Neural cell (in vitro differentiated cells): Measurements from ENCODE around the gene SEC24C. TPM values are rescaled to one million over a fixed set of nuclear protein-coding genes. Genes with fewer than 3 reads are reported as not detected.

Experiments used
- H2AFZ ChIP-seq: fragments of 200-600, 300-800 bp; sonication (generic), shearing (Covaris generic); 2 replicates; pipeline ENCODE4 v1.6.0; 2014; ENCODE audit warnings: low read depth, mild to moderate bottlenecking, antibody characterized with exemption, low read length, moderate library complexity
- H3F3A ChIP-seq: fragments of 200-600 bp; shearing (Covaris generic); 2 replicates; pipeline ENCODE4 v1.6.1; 2016; ENCODE audit warnings: mild to moderate bottlenecking, moderate library complexity, mixed read lengths, antibody characterized with exemption, low read length; ENCODE audit not compliant: insufficient read depth, poor library complexity, severe bottlenecking
- H3K27ac ChIP-seq: fragments of 200-600, 300-800 bp; sonication (generic), shearing (Covaris generic); 2 replicates; pipeline ENCODE4 v1.5.1; 2014; ENCODE audit warnings: mild to moderate bottlenecking, low read length, moderate library complexity
- H3K27me3 ChIP-seq: fragments of 300-800, 200-600 bp; sonication (generic), shearing (Covaris generic); 2 replicates; pipeline ENCODE4 v1.6.0; 2014; ENCODE audit warnings: mild to moderate bottlenecking, low read depth, low read length, moderate library complexity; ENCODE audit not compliant: insufficient read depth
- H3K36me3 ChIP-seq: fragments of 300-800, 200-600 bp; sonication (generic), shearing (Covaris generic); 2 replicates; pipeline ENCODE4 v1.5.1; 2014; ENCODE audit warnings: mild to moderate bottlenecking, antibody characterized with exemption, low read length, moderate library complexity; ENCODE audit not compliant: insufficient read depth
- H3K4me2 ChIP-seq: fragments of 300-800, 200-600 bp; sonication (generic), shearing (Covaris generic); 2 replicates; pipeline ENCODE4 v1.6.0; 2014; ENCODE audit warnings: mild to moderate bottlenecking, low read length
- H3K4me3 ChIP-seq: fragments of 300-800, 200-600 bp; sonication (generic), shearing (Covaris generic); 2 replicates; pipeline ENCODE4 v1.5.1; 2014; ENCODE audit warnings: mild to moderate bottlenecking, low read length, moderate library complexity
- H3K79me2 ChIP-seq: fragments of 200-600 bp; shearing (Covaris generic); replicated peaks from 2 replicates; pipeline ENCODE4 v1.6.0; 2014; ENCODE audit warnings: mild to moderate bottlenecking, low read length, moderate library complexity; ENCODE audit not compliant: insufficient read depth
- H3K9ac ChIP-seq: fragments of 300-800, 200-600 bp; sonication (generic), shearing (Covaris generic); 2 replicates; pipeline ENCODE4 v1.6.1; 2016; ENCODE audit warnings: mild to moderate bottlenecking, low read length, mixed read lengths
- H3K9me2 ChIP-seq: fragments of 200-600 bp; shearing (Covaris generic); 2 replicates; pipeline ENCODE4 v1.6.1; 2016; ENCODE audit warnings: mild to moderate bottlenecking, low read length, mixed read lengths; ENCODE audit not compliant: insufficient read depth
- H3K9me3 ChIP-seq: fragments of 200-600, 300-800 bp; sonication (generic), shearing (Covaris generic); 2 replicates; pipeline ENCODE4 v1.6.1; 2016; ENCODE audit warnings: mild to moderate bottlenecking, mixed run types, low read length, moderate library complexity, mixed read lengths
- H4K20me1 ChIP-seq: fragments of 200-600 bp; shearing (Covaris generic); 2 replicates; pipeline ENCODE4 v1.6.1; 2016; ENCODE audit warnings: mild to moderate bottlenecking, mixed run types; ENCODE audit not compliant: insufficient read depth
- CTCF ChIP-seq: fragments of 450-650 bp; IDR thresholded peaks from 2 replicates; pipeline ENCODE4 v1.5.1; 2014; ENCODE audit warnings: antibody characterized with exemption, mild to moderate bottlenecking, moderate library complexity; ENCODE audit not compliant: poor library complexity, severe bottlenecking
- EP300 ChIP-seq: fragments of 450-650 bp; conservative IDR thresholded peaks from 2 replicates; pipeline ENCODE4 v1.6.1; 2014; ENCODE audit warnings: antibody characterized with exemption, mild to moderate bottlenecking, moderate library complexity; ENCODE audit not compliant: poor library complexity, severe bottlenecking
- EZH2 ChIP-seq: fragments of 200-600, 300-800 bp; shearing (Covaris generic), sonication (generic); IDR thresholded peaks from 2 replicates; pipeline ENCODE4 v1.6.1; 2014; ENCODE audit warnings: antibody characterized with exemption, low read length, borderline replicate concordance, mild to moderate bottlenecking; ENCODE audit not compliant: insufficient read depth, poor library complexity, severe bottlenecking
- MXI1 ChIP-seq: fragments of 450-650 bp; conservative IDR thresholded peaks from 2 replicates; pipeline ENCODE4 v1.6.1; 2014; ENCODE audit warnings: antibody characterized with exemption, mild to moderate bottlenecking; ENCODE audit not compliant: poor library complexity, severe bottlenecking
- POLR2AphosphoS5 ChIP-seq: IDR thresholded peaks from 2 replicates; pipeline ENCODE4 v1.6.1; 2012
- RAD21 ChIP-seq: fragments of 450-650 bp; conservative IDR thresholded peaks from 2 replicates; pipeline ENCODE4 v1.6.1; 2014; ENCODE audit warnings: antibody characterized with exemption, mild to moderate bottlenecking, moderate library complexity
- SMC3 ChIP-seq: fragments of 450-650 bp; conservative IDR thresholded peaks from 2 replicates; pipeline ENCODE4 v1.6.1; 2014; ENCODE audit warnings: antibody characterized with exemption, mild to moderate bottlenecking, moderate library complexity; ENCODE audit not compliant: poor library complexity
- TAF1 ChIP-seq: IDR thresholded peaks from 2 replicates; pipeline ENCODE4 v1.6.1; 2012; ENCODE audit warnings: low read depth
- polyA plus RNA-seq: library from polyadenylated mRNA; depleted of rRNA; stranded (reverse); fragments of >200 nt; gene quantifications from 2 replicates; pipeline ENCODE4 v1.2.3, GENCODE V29; 2014
- TF ChIP-seq, protein P1 (sequence below): IDR thresholded peaks from 2 replicates; pipeline ENCODE4 v1.6.1; 2012; ENCODE audit warnings: borderline replicate concordance

Gene SEC24C
- polyA plus RNA-seq, 1 donor from 2014 or later, result 43.0 TPM

DNA sequence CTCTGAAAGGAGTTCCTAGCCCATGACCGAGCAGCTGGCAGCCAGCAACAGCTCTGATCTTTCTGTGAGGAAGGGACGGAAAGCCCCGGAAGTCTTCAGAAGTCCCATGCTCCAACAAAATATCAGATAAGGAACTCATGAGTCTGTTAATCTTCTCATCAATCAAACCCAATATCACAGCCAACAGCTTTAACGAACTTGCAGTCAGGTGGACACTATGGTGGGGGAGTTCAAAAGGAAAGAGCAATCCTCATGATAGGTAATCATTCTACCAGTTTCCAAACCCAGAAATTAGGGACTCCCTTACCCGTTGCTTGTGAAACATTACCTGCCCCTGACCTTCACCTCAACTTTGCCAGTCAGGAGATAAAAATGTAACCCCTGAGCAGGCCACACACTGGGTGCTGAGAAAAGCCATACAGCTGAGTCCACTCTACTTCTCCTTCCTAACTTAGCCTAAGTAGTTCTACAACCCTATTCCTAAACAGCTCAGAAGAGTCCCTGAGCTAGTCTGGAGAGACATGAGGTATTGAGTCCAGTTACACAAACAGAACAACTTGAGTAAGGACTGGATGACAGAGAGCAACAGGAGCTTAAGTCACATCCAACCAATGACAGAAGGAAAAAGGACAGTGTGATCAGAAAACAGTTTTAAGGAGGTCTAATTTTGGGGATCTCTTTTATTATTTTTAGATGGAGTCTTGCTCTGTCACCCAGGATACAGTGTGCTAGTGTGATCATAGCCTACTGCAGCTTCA lies 65.1 kb downstream of the SEC24C start:
- Histone ChIP-seq H2AFZ (no peak overlapping the region), H3K36me3 (no peaks in the 10 kb centered on the region), H3F3A (no peaks in the 10 kb centered on the region), H3K9me2 (no peaks in the 10 kb centered on the region), H3K79me2 (peaks cover 7% of the 10 kb centered on the region), H3K4me3 (no peak overlapping the region), H4K20me1 (no peaks in the 10 kb centered on the region), H3K27me3 (no peaks in the 10 kb centered on the region), H3K4me2 (no peak overlapping the region), H3K9me3 (no peaks in the 10 kb centered on the region), H3K9ac (no peak overlapping the region), H3K27ac (no peak overlapping the region)
- TF ChIP-seq RAD21, result no peak
- TF ChIP-seq, protein P1, sequence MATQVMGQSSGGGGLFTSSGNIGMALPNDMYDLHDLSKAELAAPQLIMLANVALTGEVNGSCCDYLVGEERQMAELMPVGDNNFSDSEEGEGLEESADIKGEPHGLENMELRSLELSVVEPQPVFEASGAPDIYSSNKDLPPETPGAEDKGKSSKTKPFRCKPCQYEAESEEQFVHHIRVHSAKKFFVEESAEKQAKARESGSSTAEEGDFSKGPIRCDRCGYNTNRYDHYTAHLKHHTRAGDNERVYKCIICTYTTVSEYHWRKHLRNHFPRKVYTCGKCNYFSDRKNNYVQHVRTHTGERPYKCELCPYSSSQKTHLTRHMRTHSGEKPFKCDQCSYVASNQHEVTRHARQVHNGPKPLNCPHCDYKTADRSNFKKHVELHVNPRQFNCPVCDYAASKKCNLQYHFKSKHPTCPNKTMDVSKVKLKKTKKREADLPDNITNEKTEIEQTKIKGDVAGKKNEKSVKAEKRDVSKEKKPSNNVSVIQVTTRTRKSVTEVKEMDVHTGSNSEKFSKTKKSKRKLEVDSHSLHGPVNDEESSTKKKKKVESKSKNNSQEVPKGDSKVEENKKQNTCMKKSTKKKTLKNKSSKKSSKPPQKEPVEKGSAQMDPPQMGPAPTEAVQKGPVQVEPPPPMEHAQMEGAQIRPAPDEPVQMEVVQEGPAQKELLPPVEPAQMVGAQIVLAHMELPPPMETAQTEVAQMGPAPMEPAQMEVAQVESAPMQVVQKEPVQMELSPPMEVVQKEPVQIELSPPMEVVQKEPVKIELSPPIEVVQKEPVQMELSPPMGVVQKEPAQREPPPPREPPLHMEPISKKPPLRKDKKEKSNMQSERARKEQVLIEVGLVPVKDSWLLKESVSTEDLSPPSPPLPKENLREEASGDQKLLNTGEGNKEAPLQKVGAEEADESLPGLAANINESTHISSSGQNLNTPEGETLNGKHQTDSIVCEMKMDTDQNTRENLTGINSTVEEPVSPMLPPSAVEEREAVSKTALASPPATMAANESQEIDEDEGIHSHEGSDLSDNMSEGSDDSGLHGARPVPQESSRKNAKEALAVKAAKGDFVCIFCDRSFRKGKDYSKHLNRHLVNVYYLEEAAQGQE, result no peak
- no peak for TF ChIP-seq MXI1
- no peak for TF ChIP-seq POLR2AphosphoS5
- TF ChIP-seq EP300, result no peak
- no peak for TF ChIP-seq CTCF
- no peak for TF ChIP-seq TAF1
- no peak for TF ChIP-seq SMC3
- no peak for TF ChIP-seq EZH2

GRCh38 chr10:73810358-73810734 lies 66.2 kb downstream of the SEC24C start:
- H3K4me3 ChIP-seq, result peak overlapping the region; percentile 89
- no peak overlapping the region for H2AFZ ChIP-seq
- H3K36me3 ChIP-seq, result no peaks in the 10 kb centered on the region
- no peaks in the 10 kb centered on the region for H4K20me1 ChIP-seq
- H3K79me2 ChIP-seq, result peaks cover 7% of the 10 kb centered on the region
- H3K9ac ChIP-seq, result peak overlapping the region; percentile 84
- TF ChIP-seq SMC3 (no peak), POLR2AphosphoS5 (no peak), EZH2 (no peak), TAF1 (no peak), RAD21 (no peak), MXI1 (no peak), CTCF (no peak), EP300 (no peak)
- TF ChIP-seq, protein P1, result no peak
- no peaks in the 10 kb centered on the region for H3F3A ChIP-seq
- peak overlapping the region; percentile 76 for H3K4me2 ChIP-seq
- no peak overlapping the region for H3K27ac ChIP-seq
- H3K9me2 ChIP-seq, result no peaks in the 10 kb centered on the region
- H3K9me3 ChIP-seq, result no peaks in the 10 kb centered on the region
- H3K27me3 ChIP-seq, result no peaks in the 10 kb centered on the region
